ENCODE data around the gene IFT20. TPM values are rescaled to one million over a fixed set of nuclear protein-coding genes. Genes with fewer than 3 reads are reported as not detected.

The IFT20 gene
- total and polyA plus RNA-seq, 4 donors = 29.5 to 74.1 (median 35.8) TPM

- no peak overlapping the region for H3K9ac ChIP-seq (ENCODE audit: insufficient read depth in 1 of 2, low read length in 2 of 2)
- ATAC-seq (ENCODE audit: insufficient read depth, low FRiP score) = no peak
- H3K27me3 ChIP-seq (ENCODE audit: control insufficient read depth in 3 of 3, insufficient read depth in 3 of 3, low read length in 2 of 3) = no peaks in the 10 kb centered on the region
- 88% methylated on average over 3 of the region's 3 CpGs for WGBS, 2 donors
- H3K4me1 ChIP-seq (ENCODE audit: control insufficient read depth in 5 of 5, insufficient read depth in 5 of 5, low read length in 5 of 5) = peaks cover 0 to 3% (median 0%) of the 10 kb centered on the region in 5 donors
- H3K27ac ChIP-seq (ENCODE audit: low read depth in 1 of 2, low read length in 1 of 2) = no peak overlapping the region
- H3K9me3 ChIP-seq (ENCODE audit: control insufficient read depth in 4 of 4, insufficient read depth in 3 of 4, low read length in 3 of 4) = no peaks in the 10 kb centered on the region
- no peak for TF ChIP-seq CTCF (IDR thresholded peaks at IDR 0.05; ENCODE audit: control extremely low read depth, extremely low read depth)
- H3K36me3 ChIP-seq (ENCODE audit: control insufficient read depth in 4 of 4, insufficient read depth in 4 of 4, low read length in 4 of 4) = peaks cover 10 to 33% (median 19%) of the 10 kb centered on the region in 4 donors
- H3K4me3 ChIP-seq = no peak overlapping the region
- DNase-seq = no peak
These were observed 30.2 kb upstream of the IFT20 start for GRCh38 chr17:28365487-28365886.

GRCh38 chr17:28364665-28365363 is 29.5 kb upstream of the IFT20 start, which contains the start of gene SEBOX:
Gene SEBOX, minus strand, starts transcription at chr17:28365199. Its CDS starts 48 bp downstream, at chr17:28365151.
- DNase-seq = no peak
- no peak for TF ChIP-seq CTCF (IDR thresholded peaks at IDR 0.05; ENCODE audit: control extremely low read depth, extremely low read depth)
- Histone ChIP-seq H3K36me3 (ENCODE audit: control insufficient read depth in 4 of 4, insufficient read depth in 4 of 4, low read length in 4 of 4) (peaks cover 16 to 40% (median 19%) of the 10 kb centered on the region in 4 donors), H3K4me3 (no peak within 1 kb of the TSS), H3K9ac (ENCODE audit: insufficient read depth in 1 of 2, low read length in 2 of 2) (no peak within 1 kb of the TSS), H3K27me3 (ENCODE audit: control insufficient read depth in 3 of 3, insufficient read depth in 3 of 3, low read length in 2 of 3) (no peaks in the 10 kb centered on the region), H3K9me3 (ENCODE audit: control insufficient read depth in 4 of 4, insufficient read depth in 3 of 4, low read length in 3 of 4) (no peaks in the 10 kb centered on the region), H3K27ac (ENCODE audit: low read depth in 1 of 2, low read length in 1 of 2) (no peak within 1 kb of the TSS), H3K4me1 (ENCODE audit: control insufficient read depth in 5 of 5, insufficient read depth in 5 of 5, low read length in 5 of 5) (no peaks in the 10 kb centered on the region)
- no peak for ATAC-seq (ENCODE audit: insufficient read depth, low FRiP score)
- WGBS, 2 donors = 94 to 96% methylated on average over 13 of the region's 13 CpGs

GRCh38 chr17:28363776-28364650 is 28.7 kb upstream of the IFT20 start:
- H3K36me3 ChIP-seq (ENCODE audit: control insufficient read depth in 4 of 4, insufficient read depth in 4 of 4, low read length in 4 of 4) = peaks cover 20 to 42% (median 23%) of the 10 kb centered on the region in 4 donors
- TF ChIP-seq CTCF (IDR thresholded peaks at IDR 0.05; ENCODE audit: control extremely low read depth, extremely low read depth) = no peak
- DNase-seq = no peak

More at GRCh38 chr17:28363776-28364650, 28.7 kb upstream of the IFT20 start:
- no peak overlapping the region for H3K9ac ChIP-seq (ENCODE audit: insufficient read depth in 1 of 2, low read length in 2 of 2)
- H3K9me3 ChIP-seq (ENCODE audit: control insufficient read depth in 4 of 4, insufficient read depth in 3 of 4, low read length in 3 of 4) = no peaks in the 10 kb centered on the region
- WGBS, 2 donors = 93 to 96% methylated on average over 8 of the region's 8 CpGs
- H3K27me3 ChIP-seq (ENCODE audit: control insufficient read depth in 3 of 3, insufficient read depth in 3 of 3, low read length in 2 of 3) = no peaks in the 10 kb centered on the region
- H3K4me1 ChIP-seq (ENCODE audit: control insufficient read depth in 5 of 5, insufficient read depth in 5 of 5, low read length in 5 of 5) = no peaks in the 10 kb centered on the region
- no peak overlapping the region for H3K27ac ChIP-seq (ENCODE audit: low read depth in 1 of 2, low read length in 1 of 2)
- no peak overlapping the region for H3K4me3 ChIP-seq
- no peak for ATAC-seq (ENCODE audit: insufficient read depth, low FRiP score)

Data from lung (tissue), 12 donors.